ENCODE data around the gene DTL. TPM values are rescaled to one million over a fixed set of nuclear protein-coding genes. Genes with fewer than 3 reads are reported as not detected.

Gene DTL
- total and polyA plus RNA-seq, 2 of the 13 experiments (the other 11 are each of a cell fraction or from before 2014, with no cell fraction given), result 10.4 to 32.8 TPM

DNA sequence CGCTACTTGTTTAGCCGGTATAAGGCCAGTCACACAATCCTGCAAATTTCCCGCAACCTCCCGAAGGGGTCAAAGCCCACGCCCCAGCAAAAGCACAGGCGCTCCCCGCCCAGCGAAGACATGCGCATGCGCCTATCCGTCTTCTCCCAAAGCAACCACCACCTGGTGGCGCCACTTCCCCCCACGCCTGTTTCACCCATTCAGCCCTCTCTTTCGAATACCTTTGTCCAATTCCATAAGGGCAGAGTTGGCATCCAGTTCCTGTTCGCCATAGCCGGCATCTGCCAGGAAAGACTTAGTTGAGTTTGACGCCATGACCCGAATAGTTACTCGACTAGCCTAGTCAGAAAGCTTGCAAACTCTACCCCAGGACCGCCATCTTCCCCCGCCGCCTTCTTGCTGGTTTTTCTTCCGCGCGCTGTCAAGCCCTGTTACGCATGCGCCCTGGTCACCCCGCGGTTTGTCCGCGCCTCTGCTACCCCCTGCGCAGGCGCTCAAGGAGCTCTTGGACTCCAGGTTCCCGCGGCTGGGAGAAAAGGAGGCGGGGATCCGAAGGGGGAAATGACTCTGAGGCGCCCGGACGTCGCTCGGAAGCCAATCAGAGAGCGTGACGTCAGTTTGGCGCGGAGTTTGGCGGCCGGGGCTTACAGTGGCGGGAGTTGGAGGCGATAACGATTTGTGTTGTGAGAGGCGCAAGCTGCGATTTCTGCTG is at the start of gene DTL, which contains the start of gene INTS7 (continued):
- TF ChIP-seq SOX13 (IDR thresholded peaks at IDR 0.05), result no peak
- no peak; a peak in 1 of 4 replicates for TF ChIP-seq SOX13 (CRISPR knock-in tag; conservative IDR thresholded peaks at IDR 0.05 in 1 of 2, IDR thresholded peaks at IDR 0.05 in 1 of 2)
- TF ChIP-seq DMAP1 (CRISPR knock-in tag; IDR thresholded peaks at IDR 0.05), result peak; percentile 93
- TF ChIP-seq NFRKB (IDR thresholded peaks at IDR 0.05), result peak; percentile 91
- 0 out of 2 replicates have a peak, but pooled peaks have one; percentile 4 for TF ChIP-seq ZNF768 (CRISPR knock-in tag; IDR thresholded peaks at IDR 0.05)
- no peak for TF ChIP-seq ZBTB1 (CRISPR knock-in tag; IDR thresholded peaks at IDR 0.05; ENCODE audit: borderline replicate concordance)
- no peak for TF ChIP-seq XBP1 (CRISPR knock-in tag; IDR thresholded peaks at IDR 0.05)
- no peak for TF ChIP-seq NCOA5 (CRISPR knock-in tag; IDR thresholded peaks at IDR 0.05)
- no peak for TF ChIP-seq FOXJ3 (CRISPR knock-in tag; IDR thresholded peaks at IDR 0.05; ENCODE audit: borderline replicate concordance)
- peak; percentile 37; the same call in 1 of the 2 replicates for TF ChIP-seq ZBTB3 (CRISPR knock-in tag; IDR thresholded peaks at IDR 0.05; ENCODE audit: borderline replicate concordance, low read depth)
- TF ChIP-seq ZNF333 (CRISPR knock-in tag; IDR thresholded peaks at IDR 0.05; ENCODE audit: borderline replicate concordance), result no peak
- peak; percentile 86; the same call in 2 of the 3 replicates for TF ChIP-seq MXI1 (IDR thresholded peaks at IDR 0.05; ENCODE audit: borderline replicate concordance, low read depth, low read length)
- TF ChIP-seq, protein P1, sequence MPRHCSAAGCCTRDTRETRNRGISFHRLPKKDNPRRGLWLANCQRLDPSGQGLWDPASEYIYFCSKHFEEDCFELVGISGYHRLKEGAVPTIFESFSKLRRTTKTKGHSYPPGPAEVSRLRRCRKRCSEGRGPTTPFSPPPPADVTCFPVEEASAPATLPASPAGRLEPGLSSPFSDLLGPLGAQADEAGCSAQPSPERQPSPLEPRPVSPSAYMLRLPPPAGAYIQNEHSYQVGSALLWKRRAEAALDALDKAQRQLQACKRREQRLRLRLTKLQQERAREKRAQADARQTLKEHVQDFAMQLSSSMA (CRISPR knock-in tag; IDR thresholded peaks at IDR 0.05), result 0 out of 2 replicates have a peak, but pooled peaks have one; percentile 53
- 0 out of 2 replicates have a peak, but pooled peaks have one; percentile 37 for TF ChIP-seq RFXAP (CRISPR knock-in tag; IDR thresholded peaks at IDR 0.05; ENCODE audit: borderline replicate concordance)
- peak; percentile 67 for TF ChIP-seq ATF7 (IDR thresholded peaks at IDR 0.05)
- no peak for TF ChIP-seq ATF7 (CRISPR knock-in tag; IDR thresholded peaks at IDR 0.05)
- TF ChIP-seq, protein P2, sequence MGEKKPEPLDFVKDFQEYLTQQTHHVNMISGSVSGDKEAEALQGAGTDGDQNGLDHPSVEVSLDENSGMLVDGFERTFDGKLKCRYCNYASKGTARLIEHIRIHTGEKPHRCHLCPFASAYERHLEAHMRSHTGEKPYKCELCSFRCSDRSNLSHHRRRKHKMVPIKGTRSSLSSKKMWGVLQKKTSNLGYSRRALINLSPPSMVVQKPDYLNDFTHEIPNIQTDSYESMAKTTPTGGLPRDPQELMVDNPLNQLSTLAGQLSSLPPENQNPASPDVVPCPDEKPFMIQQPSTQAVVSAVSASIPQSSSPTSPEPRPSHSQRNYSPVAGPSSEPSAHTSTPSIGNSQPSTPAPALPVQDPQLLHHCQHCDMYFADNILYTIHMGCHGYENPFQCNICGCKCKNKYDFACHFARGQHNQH (CRISPR knock-in tag; IDR thresholded peaks at IDR 0.05), result peak; percentile 69
- TF ChIP-seq, protein P3, sequence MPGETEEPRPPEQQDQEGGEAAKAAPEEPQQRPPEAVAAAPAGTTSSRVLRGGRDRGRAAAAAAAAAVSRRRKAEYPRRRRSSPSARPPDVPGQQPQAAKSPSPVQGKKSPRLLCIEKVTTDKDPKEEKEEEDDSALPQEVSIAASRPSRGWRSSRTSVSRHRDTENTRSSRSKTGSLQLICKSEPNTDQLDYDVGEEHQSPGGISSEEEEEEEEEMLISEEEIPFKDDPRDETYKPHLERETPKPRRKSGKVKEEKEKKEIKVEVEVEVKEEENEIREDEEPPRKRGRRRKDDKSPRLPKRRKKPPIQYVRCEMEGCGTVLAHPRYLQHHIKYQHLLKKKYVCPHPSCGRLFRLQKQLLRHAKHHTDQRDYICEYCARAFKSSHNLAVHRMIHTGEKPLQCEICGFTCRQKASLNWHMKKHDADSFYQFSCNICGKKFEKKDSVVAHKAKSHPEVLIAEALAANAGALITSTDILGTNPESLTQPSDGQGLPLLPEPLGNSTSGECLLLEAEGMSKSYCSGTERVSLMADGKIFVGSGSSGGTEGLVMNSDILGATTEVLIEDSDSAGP (CRISPR knock-in tag; IDR thresholded peaks at IDR 0.05; ENCODE audit: borderline replicate concordance), result peak; percentile 92; the same call in 1 of the 2 replicates
- TF ChIP-seq, protein P4, sequence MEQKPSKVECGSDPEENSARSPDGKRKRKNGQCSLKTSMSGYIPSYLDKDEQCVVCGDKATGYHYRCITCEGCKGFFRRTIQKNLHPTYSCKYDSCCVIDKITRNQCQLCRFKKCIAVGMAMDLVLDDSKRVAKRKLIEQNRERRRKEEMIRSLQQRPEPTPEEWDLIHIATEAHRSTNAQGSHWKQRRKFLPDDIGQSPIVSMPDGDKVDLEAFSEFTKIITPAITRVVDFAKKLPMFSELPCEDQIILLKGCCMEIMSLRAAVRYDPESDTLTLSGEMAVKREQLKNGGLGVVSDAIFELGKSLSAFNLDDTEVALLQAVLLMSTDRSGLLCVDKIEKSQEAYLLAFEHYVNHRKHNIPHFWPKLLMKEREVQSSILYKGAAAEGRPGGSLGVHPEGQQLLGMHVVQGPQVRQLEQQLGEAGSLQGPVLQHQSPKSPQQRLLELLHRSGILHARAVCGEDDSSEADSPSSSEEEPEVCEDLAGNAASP (CRISPR knock-in tag; IDR thresholded peaks at IDR 0.05; ENCODE audit: borderline replicate concordance), result peak; percentile 39; the same call in 1 of the 2 replicates
- TF ChIP-seq REXO4 (CRISPR knock-in tag; IDR thresholded peaks at IDR 0.05; ENCODE audit: borderline replicate concordance), result no peak
- no peak; the same call in none of the 2 replicates for TF ChIP-seq ZNF451 (CRISPR knock-in tag; IDR thresholded peaks at IDR 0.05)
- TF ChIP-seq, protein P5, sequence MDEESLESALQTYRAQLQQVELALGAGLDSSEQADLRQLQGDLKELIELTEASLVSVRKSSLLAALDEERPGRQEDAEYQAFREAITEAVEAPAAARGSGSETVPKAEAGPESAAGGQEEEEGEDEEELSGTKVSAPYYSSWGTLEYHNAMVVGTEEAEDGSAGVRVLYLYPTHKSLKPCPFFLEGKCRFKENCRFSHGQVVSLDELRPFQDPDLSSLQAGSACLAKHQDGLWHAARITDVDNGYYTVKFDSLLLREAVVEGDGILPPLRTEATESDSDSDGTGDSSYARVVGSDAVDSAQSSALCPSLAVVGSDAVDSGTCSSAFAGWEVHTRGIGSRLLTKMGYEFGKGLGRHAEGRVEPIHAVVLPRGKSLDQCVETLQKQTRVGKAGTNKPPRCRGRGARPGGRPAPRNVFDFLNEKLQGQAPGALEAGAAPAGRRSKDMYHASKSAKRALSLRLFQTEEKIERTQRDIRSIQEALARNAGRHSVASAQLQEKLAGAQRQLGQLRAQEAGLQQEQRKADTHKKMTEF (CRISPR knock-in tag; IDR thresholded peaks at IDR 0.05), result peak; percentile 80
- no peak for TF ChIP-seq MAFG (CRISPR knock-in tag; IDR thresholded peaks at IDR 0.05)
- TF ChIP-seq ZNF160 (CRISPR knock-in tag; IDR thresholded peaks at IDR 0.05), result peak; percentile 66; the same call in 1 of the 2 replicates

Data from HepG2 (cell line).